RPMI7951 (cell line): Measurements from ENCODE around the gene BUD31. TPM values are rescaled to one million over a fixed set of nuclear protein-coding genes. Genes with fewer than 3 reads are reported as not detected.
A peak's percentile ranks its signal among the peaks of the same experiment; 100 is the strongest.
"Not testable (repeated sequence)": the region's sequence is repeated elsewhere in the genome, so short reads cannot be mapped to it uniquely, and the experiment has no call there.

Experiments
- DNase-seq: peaks from one replicate; pipeline ENCODE4 v3.0.0-alpha.2; 2012; ENCODE audit warnings: low read depth
- total RNA-seq: library from RNA; depleted of rRNA; stranded (reverse); fragments of >200 nt; shearing (Covaris generic); gene quantifications from 2 replicates; pipeline ENCODE4 v1.2.3, GENCODE V29; 2014; rRNA removed

The BUD31 gene
- total RNA-seq: 210 and 240 TPM in 2 replicates

DNA sequence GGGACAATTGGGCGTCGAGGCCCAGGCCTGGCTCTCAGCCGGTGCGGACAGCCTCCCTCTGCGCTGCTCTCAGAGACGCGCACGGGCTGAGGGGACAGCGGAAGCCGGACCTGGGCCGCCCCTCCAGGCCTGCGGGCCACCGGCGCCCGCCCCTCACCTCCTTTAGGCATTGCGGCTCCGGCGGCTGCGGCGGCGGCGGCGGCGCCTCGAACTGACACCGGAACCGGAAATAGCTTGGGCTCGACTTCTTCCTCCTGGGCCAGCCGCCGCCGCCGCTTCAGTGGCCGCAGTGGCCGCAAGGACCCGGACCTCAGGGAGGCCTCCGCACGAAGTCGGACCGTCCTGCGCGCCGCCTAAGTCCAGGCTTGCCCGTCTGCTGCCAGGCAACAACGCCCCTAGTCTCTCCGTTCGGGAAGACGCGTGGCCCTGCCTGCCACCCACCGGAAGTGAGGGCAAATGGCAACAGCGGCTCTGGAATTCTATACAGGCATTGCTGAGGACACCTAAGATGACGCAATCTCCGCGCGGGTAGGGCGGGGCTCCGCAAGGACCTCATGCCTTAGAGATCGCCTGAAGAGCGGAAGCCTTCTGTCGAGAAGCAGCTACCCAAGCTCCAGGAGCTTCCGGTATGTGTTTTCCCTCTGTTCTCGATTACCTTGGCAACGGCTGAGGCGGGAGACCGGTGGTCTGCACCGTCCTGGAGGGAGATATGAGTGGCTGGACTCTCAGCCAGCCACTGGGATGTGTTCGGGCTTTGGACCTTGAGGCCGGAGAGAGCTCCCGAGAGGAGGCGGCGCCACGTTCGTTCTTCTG is at the start of gene BUD31, which contains the start of gene PDAP1:
Gene BUD31 (plus strand): TSS at position 591 of the 813 bp plus-strand sequence. CDS start 2,124 bp downstream, outside the sequence.
Gene PDAP1 (minus strand): TSS at position 219 of the 813 bp plus-strand sequence. CDS start 49 bp downstream, at position 170.
- peak; percentile 93 for DNase-seq

- no peak for DNase-seq
Observed at GRCh38 chr7:99359465-99360154, 49.2 kb upstream of the BUD31 start.

GRCh38 chr7:99362801-99363200 is 46.0 kb upstream of the BUD31 start:
- peak; percentile 70 for DNase-seq

DNA sequence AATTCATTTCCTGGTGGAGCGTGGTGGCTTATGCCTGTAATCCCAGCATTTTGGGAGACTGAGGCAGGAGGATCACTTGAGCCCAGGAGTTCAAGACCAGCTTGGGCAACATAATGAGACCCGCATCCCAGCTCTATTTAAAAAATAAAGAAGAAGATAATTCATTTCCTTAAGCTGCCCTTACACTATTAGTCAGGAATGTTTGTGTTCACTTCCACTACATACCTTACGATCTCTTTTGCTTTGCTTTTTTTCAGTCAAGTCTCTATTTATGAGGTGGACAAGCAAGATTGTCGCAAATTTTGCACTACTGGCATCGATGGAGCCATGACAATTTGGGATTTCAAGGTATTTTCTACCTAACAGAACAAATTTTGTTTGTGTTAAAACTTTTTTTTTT is 45.5 kb upstream of the BUD31 start:
- no peak for DNase-seq

DNA sequence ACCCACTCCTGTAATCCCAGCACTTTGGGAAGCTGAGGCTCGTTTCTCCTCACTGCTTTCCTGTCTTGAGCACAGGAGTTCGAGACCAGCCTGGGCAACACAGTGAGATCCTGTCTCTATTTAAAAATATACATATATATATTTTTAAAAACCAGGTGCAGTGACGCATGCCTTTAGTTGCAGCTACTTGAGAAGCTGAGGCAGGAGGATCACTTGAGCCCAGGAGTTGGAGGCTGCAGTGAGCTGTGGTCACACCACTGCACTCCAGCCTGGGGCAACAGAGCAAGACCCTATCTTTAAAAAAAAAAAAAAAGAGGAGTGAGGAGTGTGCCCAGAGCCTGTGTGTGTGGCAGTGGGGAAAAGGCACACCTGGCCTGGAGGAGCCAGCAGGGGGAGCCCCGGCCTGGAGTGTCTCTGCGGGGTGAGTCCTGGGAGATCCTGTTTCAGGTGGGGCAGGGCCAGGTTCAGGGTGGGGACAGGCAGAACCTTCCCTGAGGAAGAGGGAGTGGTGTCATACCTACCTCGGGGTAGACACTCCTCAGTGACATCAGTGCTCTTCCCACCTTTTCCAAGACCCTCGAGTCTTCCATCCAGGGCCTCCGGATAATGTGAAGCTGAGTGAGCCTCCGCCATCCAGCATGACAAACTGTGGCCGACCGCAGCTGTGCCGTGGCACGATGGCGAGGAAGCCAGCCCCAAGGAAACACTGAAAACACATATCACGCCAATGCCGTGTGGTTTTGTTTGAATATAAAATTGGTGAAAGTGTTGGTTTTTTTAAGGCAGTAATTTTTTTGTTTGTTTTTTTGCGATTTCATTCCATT is 43.2 kb upstream of the BUD31 start:
- DNase-seq: no peak

GRCh38 chr7:99366646-99367045 is 42.1 kb upstream of the BUD31 start:
- DNase-seq: no peak

- no peak for DNase-seq
Observed at GRCh38 chr7:99368750-99369389, 39.9 kb upstream of the BUD31 start.

GRCh38 chr7:99369767-99370391 is 38.9 kb upstream of the BUD31 start:
- DNase-seq: no peak

- no peak for DNase-seq
Observed at GRCh38 chr7:99371376-99371920, 37.3 kb upstream of the BUD31 start.

DNA sequence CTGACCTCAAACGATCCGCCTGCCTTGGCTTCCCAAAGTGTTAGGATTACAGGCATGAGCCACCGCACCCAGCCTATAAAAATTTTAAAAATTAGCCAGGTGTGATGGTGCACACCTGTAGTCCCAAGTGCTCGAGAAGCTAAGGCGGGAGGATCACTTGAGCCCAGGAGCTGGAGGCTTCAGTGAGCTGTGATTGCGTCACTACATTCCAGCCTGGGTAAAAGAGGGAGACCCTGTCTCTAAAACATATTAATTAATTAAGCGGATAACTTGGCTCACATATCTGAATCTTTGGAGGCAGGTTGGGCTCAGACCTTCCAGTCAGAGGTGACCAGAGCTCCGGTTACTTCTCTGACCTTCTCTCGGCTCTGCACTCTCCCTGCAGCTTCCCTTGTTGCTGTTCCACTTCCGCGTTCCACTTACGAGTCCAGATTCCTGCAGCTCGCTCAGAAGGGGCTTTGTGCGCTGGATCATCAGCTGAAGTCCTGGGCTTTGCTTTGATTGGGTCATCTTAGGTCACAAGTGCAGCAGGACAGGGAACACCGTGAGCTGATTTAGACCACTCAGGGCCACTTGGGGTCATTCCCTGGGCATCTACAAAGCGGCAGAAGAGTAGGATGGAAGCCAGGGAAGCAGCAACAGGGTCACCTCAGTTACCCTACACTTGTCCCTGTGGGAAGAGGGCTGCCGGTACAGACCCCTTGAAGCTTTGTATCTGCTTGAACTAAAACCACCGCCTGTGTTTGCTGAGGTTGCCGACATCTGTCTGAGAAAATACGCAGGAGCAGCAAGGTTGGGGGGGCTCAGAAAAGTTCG is 36.3 kb upstream of the BUD31 start:
- DNase-seq: peak; percentile 55

DNA sequence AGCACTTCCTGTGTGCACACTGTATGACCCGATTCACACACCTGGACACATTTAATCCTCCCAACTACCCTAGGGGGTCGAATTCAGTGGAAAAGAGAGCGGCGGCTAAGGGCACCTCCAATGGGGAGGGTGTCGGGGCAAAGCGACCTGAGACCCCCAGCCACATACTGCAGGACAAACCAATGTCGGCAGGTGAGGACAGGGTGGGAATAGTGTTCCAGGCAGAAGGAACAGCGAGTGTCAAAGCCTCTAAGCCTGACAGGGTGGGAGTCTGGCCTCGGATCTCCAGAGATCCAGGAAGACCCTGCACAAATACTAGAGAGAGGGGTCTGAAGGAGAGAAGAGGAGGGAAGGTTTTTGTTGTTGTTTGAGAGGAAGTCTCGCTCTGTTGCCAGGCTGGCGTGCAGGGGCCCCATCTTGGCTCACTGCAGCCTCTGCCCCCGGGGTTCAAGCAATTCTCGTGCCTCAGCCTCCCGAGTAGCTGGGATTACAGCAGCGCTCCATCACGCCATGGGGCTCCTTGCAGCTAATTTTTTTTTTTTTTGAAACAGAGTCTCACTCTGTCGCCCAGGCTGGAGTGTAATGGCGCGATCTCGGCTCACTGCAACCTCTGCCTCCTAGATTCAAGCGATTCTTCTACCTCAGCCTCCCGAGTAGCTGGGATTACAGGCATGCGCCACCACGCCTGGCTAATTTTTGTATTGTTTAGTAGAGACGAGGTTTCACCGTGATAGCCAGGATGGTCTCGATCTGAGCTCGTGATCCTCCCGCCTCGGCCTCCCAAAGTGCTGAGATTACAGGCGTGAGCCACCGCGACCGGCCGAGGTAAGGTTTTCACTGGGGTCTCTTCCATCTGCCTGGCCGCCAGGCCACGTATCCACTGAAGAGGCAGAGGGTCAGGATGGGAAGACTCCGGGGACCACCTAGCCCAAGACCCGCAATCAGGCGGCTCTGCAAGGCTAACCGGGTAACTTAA is 35.4 kb upstream of the BUD31 start:
- DNase-seq: no peak

DNA sequence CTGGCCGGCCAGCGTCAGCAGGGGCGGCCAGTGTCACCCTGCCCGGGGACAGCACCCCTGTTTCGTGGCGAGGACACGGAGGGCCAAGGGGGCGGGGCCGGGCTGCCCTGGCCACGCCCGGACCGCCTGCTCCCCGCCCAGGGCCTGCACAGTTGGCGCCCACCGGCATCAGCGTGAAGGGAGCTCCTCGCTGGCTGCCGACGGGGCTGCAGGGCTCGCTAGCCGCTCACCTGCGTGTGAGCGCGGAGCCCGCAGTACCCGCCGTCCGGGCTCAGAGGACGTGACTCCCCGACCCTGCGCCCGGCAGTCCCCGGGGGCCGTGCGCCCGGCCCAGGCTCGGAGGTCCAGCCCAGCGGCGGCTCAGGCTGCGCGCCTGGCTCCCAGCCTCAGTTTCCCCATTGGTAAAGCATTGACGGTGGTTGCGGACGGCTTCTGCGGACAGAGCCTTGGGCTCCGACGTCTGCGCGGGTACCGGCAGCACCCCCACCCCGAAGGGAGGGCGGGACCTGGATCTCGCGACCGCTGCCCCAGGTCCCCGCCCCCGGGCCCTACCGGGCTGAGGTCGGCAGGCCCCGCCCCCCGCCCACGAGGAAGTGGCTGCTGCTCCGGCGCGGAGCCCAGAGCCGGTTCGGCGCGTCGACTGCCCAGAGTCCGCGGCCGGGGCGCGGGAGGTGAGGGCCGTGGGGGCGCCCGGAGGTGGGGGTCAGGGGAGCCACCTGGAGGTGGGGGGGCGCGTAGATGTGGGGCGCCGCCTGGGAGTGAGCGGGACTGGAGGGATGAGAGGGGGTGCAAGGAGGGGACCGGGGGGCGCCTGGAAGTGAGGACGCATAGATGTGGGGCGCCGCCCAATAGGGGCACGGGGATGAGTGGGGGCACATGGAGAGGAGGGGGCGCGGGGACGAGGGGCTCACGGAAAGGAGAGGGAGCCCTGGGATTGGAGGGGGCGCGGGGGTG is 34.4 kb upstream of the BUD31 start, which contains the start of gene ARPC1B:
Gene ARPC1B (plus strand): TSS at position 620 of the 954 bp plus-strand sequence. CDS start 10,985 bp downstream, outside the sequence.
- peak; percentile 70 for DNase-seq

GRCh38 chr7:99375070-99375807 is 33.5 kb upstream of the BUD31 start:
- DNase-seq: peak; percentile 86

GRCh38 chr7:99379043-99379577 is 29.7 kb upstream of the BUD31 start:
- peak; percentile 94 for DNase-seq

- DNase-seq: not testable (repeated sequence)
Observed at GRCh38 chr7:99379693-99380031, 29.1 kb upstream of the BUD31 start.
